ENCODE data around the gene MRRF.

DNA sequence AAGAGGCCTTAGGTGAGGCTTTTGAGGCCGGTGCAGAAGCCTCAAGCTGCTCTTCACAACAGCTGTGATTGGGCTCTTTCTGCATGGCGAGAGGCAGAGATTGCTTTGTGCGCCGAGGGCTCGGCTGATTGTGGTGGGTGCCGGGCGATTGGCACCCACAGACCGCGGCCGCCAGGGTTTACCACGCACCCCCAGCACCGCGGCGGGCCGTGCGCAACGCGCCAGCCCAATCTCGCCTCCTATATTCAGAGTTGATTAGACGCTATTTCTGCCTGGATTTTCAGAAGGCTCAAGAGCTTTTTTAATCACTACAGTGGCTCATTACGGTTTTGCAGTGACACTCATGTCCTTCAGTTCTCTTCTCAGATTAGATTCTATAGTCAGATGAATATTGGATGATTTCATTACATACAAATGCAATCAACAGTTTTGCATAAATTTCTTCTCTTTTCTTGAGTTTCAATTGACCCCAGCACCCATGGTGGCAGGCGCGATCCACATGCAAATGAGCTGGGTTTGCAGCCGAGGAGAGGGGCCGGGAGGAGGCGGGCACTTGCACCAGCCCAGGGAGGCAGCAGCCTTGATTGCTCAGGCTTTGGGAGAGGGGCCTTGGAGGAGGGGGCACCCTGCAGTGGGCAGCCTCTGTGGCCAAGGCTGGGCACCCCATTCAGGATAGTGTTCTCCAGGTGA, 72.3 kb downstream of the MRRF start:
- TF ChIP-seq, protein P1, sequence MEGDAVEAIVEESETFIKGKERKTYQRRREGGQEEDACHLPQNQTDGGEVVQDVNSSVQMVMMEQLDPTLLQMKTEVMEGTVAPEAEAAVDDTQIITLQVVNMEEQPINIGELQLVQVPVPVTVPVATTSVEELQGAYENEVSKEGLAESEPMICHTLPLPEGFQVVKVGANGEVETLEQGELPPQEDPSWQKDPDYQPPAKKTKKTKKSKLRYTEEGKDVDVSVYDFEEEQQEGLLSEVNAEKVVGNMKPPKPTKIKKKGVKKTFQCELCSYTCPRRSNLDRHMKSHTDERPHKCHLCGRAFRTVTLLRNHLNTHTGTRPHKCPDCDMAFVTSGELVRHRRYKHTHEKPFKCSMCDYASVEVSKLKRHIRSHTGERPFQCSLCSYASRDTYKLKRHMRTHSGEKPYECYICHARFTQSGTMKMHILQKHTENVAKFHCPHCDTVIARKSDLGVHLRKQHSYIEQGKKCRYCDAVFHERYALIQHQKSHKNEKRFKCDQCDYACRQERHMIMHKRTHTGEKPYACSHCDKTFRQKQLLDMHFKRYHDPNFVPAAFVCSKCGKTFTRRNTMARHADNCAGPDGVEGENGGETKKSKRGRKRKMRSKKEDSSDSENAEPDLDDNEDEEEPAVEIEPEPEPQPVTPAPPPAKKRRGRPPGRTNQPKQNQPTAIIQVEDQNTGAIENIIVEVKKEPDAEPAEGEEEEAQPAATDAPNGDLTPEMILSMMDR (IDR thresholded peaks at IDR 0.05): no peak
- TF ChIP-seq POLR2AphosphoS5 (IDR thresholded peaks at IDR 0.05) (no peak), POLR2A (IDR thresholded peaks at IDR 0.05) (no peak), EP300 (IDR thresholded peaks at IDR 0.05) (no peak)
